WTC11 (cell line): ENCODE measurements around the gene TFAP2D.

Experiments
- ATF1 ChIP-seq: sonication (generic); formaldehyde crosslinking; IDR thresholded peaks from 2 replicates; pipeline ENCODE4 v1.8.1; 2023; ENCODE audit warnings: mild to moderate bottlenecking, moderate library complexity, missing genetic modification reagents
- ATF2 ChIP-seq: sonication (generic); formaldehyde crosslinking; IDR thresholded peaks from 2 replicates; pipeline ENCODE4 v1.8.1; 2022; ENCODE audit warnings: low read depth, missing genetic modification reagents, borderline replicate concordance
- ATF3 ChIP-seq: sonication (generic); formaldehyde crosslinking; conservative IDR thresholded peaks from 2 replicates; pipeline ENCODE4 v1.8.1; 2022; ENCODE audit warnings: mild to moderate bottlenecking, missing genetic modification reagents
- CREM ChIP-seq: sonication (generic); formaldehyde crosslinking; IDR thresholded peaks from 2 replicates; pipeline ENCODE4 v1.8.1; 2022; ENCODE audit warnings: mild to moderate bottlenecking, missing genetic modification reagents, moderate library complexity
- CTCF ChIP-seq: fragments of 200-600 bp; IDR thresholded peaks from 2 replicates; pipeline ENCODE4 v1.8.0; 2022; ENCODE audit warnings: antibody characterized with exemption
- GTF2I ChIP-seq: fragments of 250-450 bp; sonication (Bioruptor Pico); conservative IDR thresholded peaks from 2 replicates; pipeline ENCODE4 v1.4.0; 2021; ENCODE audit warnings: mild to moderate bottlenecking
- MAX ChIP-seq: sonication (generic); formaldehyde crosslinking; IDR thresholded peaks from 2 replicates; pipeline ENCODE4 v1.8.0; 2022; ENCODE audit warnings: mild to moderate bottlenecking, missing genetic modification reagents
- NFE2L1 ChIP-seq: sonication (generic); formaldehyde crosslinking; IDR thresholded peaks from 2 replicates; pipeline ENCODE4 v1.8.1; 2023; ENCODE audit warnings: missing genetic modification reagents
- RELA ChIP-seq: sonication (generic); formaldehyde crosslinking; IDR thresholded peaks from 2 replicates; pipeline ENCODE4 v1.8.1; 2022; ENCODE audit warnings: missing genetic modification reagents, mild to moderate bottlenecking, borderline replicate concordance
- TP53 ChIP-seq: sonication (generic); formaldehyde crosslinking; IDR thresholded peaks from 2 replicates; pipeline ENCODE4 v1.8.1; 2023; ENCODE audit warnings: mild to moderate bottlenecking, missing genetic modification reagents
- USF2 ChIP-seq: sonication (generic); formaldehyde crosslinking; IDR thresholded peaks from 2 replicates; pipeline ENCODE4 v1.8.1; 2023; ENCODE audit warnings: mild to moderate bottlenecking, missing genetic modification reagents, moderate library complexity
- ZNF317 ChIP-seq: sonication (generic); formaldehyde crosslinking; IDR thresholded peaks from 2 replicates; pipeline ENCODE4 v1.8.1; 2023; ENCODE audit warnings: low read depth, mild to moderate bottlenecking, moderate library complexity, missing genetic modification reagents, borderline replicate concordance

GRCh38 chr6:50681213-50681824, 32.0 kb upstream of the TFAP2D start:
- TF ChIP-seq CTCF (no peak), ATF2 (CRISPR knock-in tag) (no peak), MAX (CRISPR knock-in tag) (no peak), ATF3 (no peak), ATF1 (CRISPR knock-in tag) (no peak), TP53 (CRISPR knock-in tag) (no peak), ZNF317 (CRISPR knock-in tag) (no peak), GTF2I (CRISPR knock-in tag) (no peak), CREM (CRISPR knock-in tag) (no peak), RELA (no peak), USF2 (CRISPR knock-in tag) (no peak), NFE2L1 (CRISPR knock-in tag) (no peak)
